DOHH2 (cell line): ENCODE data around the gene KLRK1.
"Not testable (repeated sequence)": the region's sequence is repeated elsewhere in the genome, so short reads cannot be mapped to it uniquely, and the experiment has no call there.

Source experiments
- H3F3A ChIP-seq: fragments of 200-600 bp; sonication (generic), shearing (Covaris generic); 2 replicates; pipeline ENCODE4 v1.6.0; 2016; ENCODE audit warnings: antibody characterized with exemption, mild to moderate bottlenecking; ENCODE audit not compliant: control insufficient read depth, insufficient read depth
- H3K27ac ChIP-seq: fragments of 200-600 bp; sonication (generic); 2 replicates; pipeline ENCODE4 v1.5.1; 2014; ENCODE audit warnings: low read depth, mild to moderate bottlenecking, low read length, moderate library complexity
- H3K27me3 ChIP-seq: fragments of 200-600 bp; sonication (generic); 2 replicates; pipeline ENCODE4 v1.6.1; 2014; ENCODE audit warnings: mild to moderate bottlenecking, low read length, mixed read lengths; ENCODE audit not compliant: control insufficient read depth
- H3K36me3 ChIP-seq: fragments of 200-600 bp; sonication (generic); 2 replicates; pipeline ENCODE4 v1.6.1; 2014; ENCODE audit warnings: mild to moderate bottlenecking, low read length, moderate library complexity, mixed read lengths; ENCODE audit not compliant: control insufficient read depth
- H3K4me1 ChIP-seq: fragments of 200-600 bp; sonication (generic); 2 replicates; pipeline ENCODE4 v1.6.1; 2014; ENCODE audit warnings: mild to moderate bottlenecking, low read length, mixed read lengths; ENCODE audit not compliant: control insufficient read depth
- H3K4me2 ChIP-seq: fragments of 200-600 bp; sonication (generic); 2 replicates; pipeline ENCODE4 v1.6.0; 2014; ENCODE audit warnings: mild to moderate bottlenecking, low read length, moderate library complexity
- H3K4me3 ChIP-seq: fragments of 200-600 bp; sonication (generic); 2 replicates; pipeline ENCODE4 v1.5.1; 2014; ENCODE audit warnings: mild to moderate bottlenecking, low read length, mixed read lengths
- H3K79me2 ChIP-seq: fragments of 200-600 bp; sonication (generic); 2 replicates; pipeline ENCODE4 v1.6.1; 2014; ENCODE audit warnings: mild to moderate bottlenecking, low read length, mixed read lengths; ENCODE audit not compliant: control insufficient read depth
- H3K9me2 ChIP-seq: fragments of 200-600 bp; sonication (generic); replicated peaks from 2 replicates; pipeline ENCODE4 v1.6.1; 2014; ENCODE audit warnings: mild to moderate bottlenecking, low read length, mixed read lengths; ENCODE audit not compliant: control insufficient read depth
- H3K9me3 ChIP-seq: fragments of 200-600 bp; sonication (generic); 2 replicates; pipeline ENCODE4 v1.6.1; 2014; ENCODE audit warnings: antibody characterized with exemption, low read length, mixed read lengths; ENCODE audit not compliant: control insufficient read depth, insufficient read depth
- H4K20me1 ChIP-seq: fragments of 200-600 bp; sonication (generic); 2 replicates; pipeline ENCODE4 v1.6.0; 2014; ENCODE audit warnings: low read depth, mild to moderate bottlenecking, antibody characterized with exemption, low read length, moderate library complexity; ENCODE audit not compliant: control insufficient read depth, insufficient read depth
- EZH2phosphoT487 ChIP-seq: fragments of 200-600 bp; sonication (generic); IDR thresholded peaks from 2 replicates; pipeline ENCODE4 v1.6.1; 2017; ENCODE audit warnings: borderline replicate concordance, mild to moderate bottlenecking, antibody characterized with exemption, low read length, moderate library complexity, mixed read lengths
- TF ChIP-seq, protein P1 (sequence below): fragments of 200-600 bp; sonication (generic); IDR thresholded peaks from one replicate; pipeline ENCODE4 v1.5.1; 2014; ENCODE audit warnings: antibody characterized with exemption, mild to moderate bottlenecking, low read depth, low read length; ENCODE audit not compliant: poor library complexity, severe bottlenecking

The KLRK1 gene

DNA sequence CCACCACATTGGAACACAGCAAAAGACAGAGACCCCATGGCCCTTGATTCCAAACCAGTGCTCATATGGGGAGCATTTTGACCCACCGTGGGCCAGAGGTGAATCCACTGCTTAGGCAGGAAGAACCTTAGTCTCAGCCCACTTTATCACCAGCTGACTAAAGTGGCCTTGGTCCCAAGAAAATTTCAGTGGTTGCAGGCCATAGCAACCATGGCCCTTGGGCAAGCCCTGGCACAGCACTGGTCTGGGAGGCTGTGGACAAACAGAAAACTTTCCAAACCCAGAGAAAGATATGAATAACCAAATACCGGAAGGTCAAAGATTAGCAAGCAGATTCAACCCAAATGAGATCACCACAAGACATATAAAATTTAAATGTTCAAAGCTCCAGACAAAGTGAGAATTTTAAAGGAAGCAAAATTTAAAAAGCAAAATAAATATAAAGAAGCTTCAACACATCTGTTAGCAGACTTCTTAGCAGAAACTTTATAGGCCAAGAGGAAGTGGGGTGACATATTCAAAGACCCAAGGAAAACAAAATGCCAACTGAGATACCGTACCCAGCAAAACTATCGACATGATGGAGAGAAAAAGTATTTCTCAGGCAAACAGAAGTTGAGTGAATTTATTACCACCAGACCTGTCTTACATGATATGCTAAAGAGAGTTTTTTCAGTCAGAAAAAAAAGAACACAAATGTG is 7.8 kb downstream of the KLRK1 start:
- H3K4me1 ChIP-seq, result no peaks in the 10 kb centered on the region
- no peaks in the 10 kb centered on the region for H3K36me3 ChIP-seq
- H3K9me2 ChIP-seq, result no peaks in the 10 kb centered on the region; the same call in 1 of the 2 replicates
- no peaks in the 10 kb centered on the region for H3K9me3 ChIP-seq
- no peaks in the 10 kb centered on the region for H4K20me1 ChIP-seq
- H3K27ac ChIP-seq, result no peak overlapping the region
- TF ChIP-seq, protein P1, sequence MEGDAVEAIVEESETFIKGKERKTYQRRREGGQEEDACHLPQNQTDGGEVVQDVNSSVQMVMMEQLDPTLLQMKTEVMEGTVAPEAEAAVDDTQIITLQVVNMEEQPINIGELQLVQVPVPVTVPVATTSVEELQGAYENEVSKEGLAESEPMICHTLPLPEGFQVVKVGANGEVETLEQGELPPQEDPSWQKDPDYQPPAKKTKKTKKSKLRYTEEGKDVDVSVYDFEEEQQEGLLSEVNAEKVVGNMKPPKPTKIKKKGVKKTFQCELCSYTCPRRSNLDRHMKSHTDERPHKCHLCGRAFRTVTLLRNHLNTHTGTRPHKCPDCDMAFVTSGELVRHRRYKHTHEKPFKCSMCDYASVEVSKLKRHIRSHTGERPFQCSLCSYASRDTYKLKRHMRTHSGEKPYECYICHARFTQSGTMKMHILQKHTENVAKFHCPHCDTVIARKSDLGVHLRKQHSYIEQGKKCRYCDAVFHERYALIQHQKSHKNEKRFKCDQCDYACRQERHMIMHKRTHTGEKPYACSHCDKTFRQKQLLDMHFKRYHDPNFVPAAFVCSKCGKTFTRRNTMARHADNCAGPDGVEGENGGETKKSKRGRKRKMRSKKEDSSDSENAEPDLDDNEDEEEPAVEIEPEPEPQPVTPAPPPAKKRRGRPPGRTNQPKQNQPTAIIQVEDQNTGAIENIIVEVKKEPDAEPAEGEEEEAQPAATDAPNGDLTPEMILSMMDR, result no peak
- TF ChIP-seq EZH2phosphoT487, result no peak
- no peaks in the 10 kb centered on the region for H3F3A ChIP-seq
- H3K4me2 ChIP-seq, result no peak overlapping the region
- H3K79me2 ChIP-seq, result no peaks in the 10 kb centered on the region
- no peaks in the 10 kb centered on the region for H3K27me3 ChIP-seq
- H3K4me3 ChIP-seq, result no peak overlapping the region

DNA sequence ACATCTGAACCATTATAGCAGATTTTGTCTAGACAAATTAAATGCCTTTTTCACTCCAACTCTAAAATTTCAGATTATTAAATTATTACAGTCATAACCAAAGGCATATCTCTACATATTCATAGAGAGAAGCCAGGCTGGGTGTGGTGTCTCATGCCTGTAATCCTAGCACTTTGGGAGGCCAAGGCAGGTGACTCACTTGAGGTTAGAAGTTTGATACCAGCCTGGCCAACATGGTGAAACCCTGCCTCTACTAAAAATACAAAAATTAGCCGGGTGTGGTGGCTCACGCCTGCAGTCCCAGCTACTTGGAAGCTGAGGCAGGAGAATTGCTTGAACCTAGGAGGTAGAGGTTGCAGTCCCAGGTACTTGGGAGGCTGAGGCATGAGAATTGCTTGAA is 11.1 kb downstream of the KLRK1 start:
- H3F3A ChIP-seq, H3K4me2 ChIP-seq, H3K4me1 ChIP-seq, H3K79me2 ChIP-seq, H3K4me3 ChIP-seq, H3K27ac ChIP-seq, H3K9me2 ChIP-seq, H3K9me3 ChIP-seq, H3K36me3 ChIP-seq, H3K27me3 ChIP-seq, H4K20me1 ChIP-seq: not testable (repeated sequence)

DNA sequence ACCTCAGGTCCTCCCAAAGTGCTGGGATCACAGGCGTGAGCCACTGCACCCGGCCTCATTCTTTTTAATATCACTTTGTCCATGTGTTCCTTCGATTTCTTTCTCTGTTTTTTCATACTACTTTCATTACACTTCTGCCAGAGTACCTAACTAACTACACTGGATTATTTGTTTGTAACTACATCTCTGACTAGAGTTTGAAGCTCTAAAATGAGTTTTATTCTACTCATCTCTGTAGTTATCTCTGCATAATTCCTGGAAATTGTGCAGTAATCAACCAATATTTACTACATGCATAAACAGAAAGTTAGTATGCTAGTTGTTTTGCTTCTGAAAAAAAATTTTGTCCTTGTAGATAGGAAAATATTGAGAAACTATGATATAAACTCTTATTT is 15.2 kb downstream of the KLRK1 start:
- Histone ChIP-seq H3K79me2 (no peaks in the 10 kb centered on the region), H3K9me2 (no peaks in the 10 kb centered on the region), H3F3A (no peaks in the 10 kb centered on the region), H3K4me1 (0 out of 2 replicates have a peak, but pooled peaks cover 4% of the 10 kb centered on the region), H3K4me3 (no peak overlapping the region), H3K9me3 (peaks cover 4% of the 10 kb centered on the region; the same call in 1 of the 2 replicates), H3K27me3 (no peaks in the 10 kb centered on the region), H3K36me3 (no peaks in the 10 kb centered on the region), H3K27ac (no peak overlapping the region), H3K4me2 (no peak overlapping the region), H4K20me1 (no peaks in the 10 kb centered on the region)
- no peak for TF ChIP-seq EZH2phosphoT487

DNA sequence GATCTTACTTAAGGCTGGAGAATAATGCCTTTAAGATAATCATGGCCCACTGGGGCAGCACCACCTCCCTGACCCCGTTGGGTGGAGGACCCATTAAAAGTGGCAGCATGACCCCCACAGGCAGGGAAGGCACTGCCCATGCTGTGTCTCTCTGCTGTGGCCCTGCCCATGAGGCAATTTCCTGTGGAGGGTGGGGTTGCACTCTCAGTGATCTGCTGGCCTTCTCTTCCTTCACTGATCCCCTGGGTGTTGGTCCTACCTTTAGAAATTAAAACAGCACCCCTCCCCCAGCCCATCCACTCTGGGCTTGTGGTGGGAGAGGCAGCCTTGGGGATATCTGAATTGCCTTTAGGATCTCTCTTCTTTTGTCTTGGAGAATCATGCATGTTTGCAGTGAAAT is 17.3 kb downstream of the KLRK1 start:
- no peak overlapping the region for H3K27ac ChIP-seq
- no peaks in the 10 kb centered on the region for H3K27me3 ChIP-seq
- H3F3A ChIP-seq, result no peaks in the 10 kb centered on the region
- H3K4me1 ChIP-seq, result 0 out of 2 replicates have a peak, but pooled peaks cover 4% of the 10 kb centered on the region
- no peak overlapping the region for H3K4me3 ChIP-seq
- H3K79me2 ChIP-seq, result no peaks in the 10 kb centered on the region
- no peaks in the 10 kb centered on the region for H4K20me1 ChIP-seq
- no peaks in the 10 kb centered on the region for H3K36me3 ChIP-seq
- H3K9me2 ChIP-seq, result no peaks in the 10 kb centered on the region
- TF ChIP-seq, protein P1, result no peak
- no peak for TF ChIP-seq EZH2phosphoT487
- H3K9me3 ChIP-seq, result peaks cover 9% of the 10 kb centered on the region; the same call in 1 of the 2 replicates
- H3K4me2 ChIP-seq, result no peak overlapping the region

DNA sequence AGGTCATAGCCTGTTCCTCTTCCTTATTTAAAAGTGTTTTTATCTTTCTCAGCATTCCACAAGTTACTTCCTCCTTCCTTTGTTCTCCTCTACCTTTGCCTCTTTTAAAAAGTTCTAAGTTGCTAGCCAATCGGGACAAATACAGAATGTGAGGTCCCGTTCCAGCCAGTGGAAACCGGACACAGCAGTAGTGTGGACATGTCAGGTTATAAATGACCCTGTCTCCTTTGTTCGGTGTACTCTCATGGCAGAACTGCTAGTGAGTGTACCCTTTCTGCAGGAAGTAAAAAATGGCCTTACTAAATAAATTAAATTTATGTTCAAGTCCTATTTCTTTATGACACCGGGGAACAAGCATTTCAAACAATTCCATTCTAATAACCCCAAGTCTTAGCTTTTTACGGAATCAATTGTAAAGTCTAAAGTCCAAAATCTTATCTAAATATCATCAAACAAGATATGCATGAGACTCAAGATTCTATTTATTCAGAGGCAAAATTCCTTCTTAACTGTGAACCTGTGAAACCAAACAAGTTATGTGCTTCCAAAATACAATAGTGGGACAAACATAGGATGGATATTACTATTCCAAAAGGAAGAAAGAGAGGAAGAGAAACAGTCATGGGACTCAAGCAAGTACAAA is 17.8 kb downstream of the KLRK1 start:
- not testable (repeated sequence) for H3K79me2 ChIP-seq, H4K20me1 ChIP-seq, H3K36me3 ChIP-seq, H3K27me3 ChIP-seq, H3K4me3 ChIP-seq, H3K4me2 ChIP-seq, H3K4me1 ChIP-seq, H3K9me2 ChIP-seq, H3F3A ChIP-seq, H3K27ac ChIP-seq
- H3K9me3 ChIP-seq, result peaks cover 14% of the 10 kb centered on the region; the same call in 1 of the 2 replicates
